HG03565 (cell line): ENCODE data around the gene ADAMTSL1.

ENCODE experiments used
- ATAC-seq: cut with Tn5 transposase; IDR thresholded peaks from one replicate; pipeline ENCODE4 v1.9.1; 2021; ENCODE audit warnings: mild to moderate bottlenecking, moderate library complexity; ENCODE audit not compliant: unreplicated experiment

ADAMTSL1 gene

DNA sequence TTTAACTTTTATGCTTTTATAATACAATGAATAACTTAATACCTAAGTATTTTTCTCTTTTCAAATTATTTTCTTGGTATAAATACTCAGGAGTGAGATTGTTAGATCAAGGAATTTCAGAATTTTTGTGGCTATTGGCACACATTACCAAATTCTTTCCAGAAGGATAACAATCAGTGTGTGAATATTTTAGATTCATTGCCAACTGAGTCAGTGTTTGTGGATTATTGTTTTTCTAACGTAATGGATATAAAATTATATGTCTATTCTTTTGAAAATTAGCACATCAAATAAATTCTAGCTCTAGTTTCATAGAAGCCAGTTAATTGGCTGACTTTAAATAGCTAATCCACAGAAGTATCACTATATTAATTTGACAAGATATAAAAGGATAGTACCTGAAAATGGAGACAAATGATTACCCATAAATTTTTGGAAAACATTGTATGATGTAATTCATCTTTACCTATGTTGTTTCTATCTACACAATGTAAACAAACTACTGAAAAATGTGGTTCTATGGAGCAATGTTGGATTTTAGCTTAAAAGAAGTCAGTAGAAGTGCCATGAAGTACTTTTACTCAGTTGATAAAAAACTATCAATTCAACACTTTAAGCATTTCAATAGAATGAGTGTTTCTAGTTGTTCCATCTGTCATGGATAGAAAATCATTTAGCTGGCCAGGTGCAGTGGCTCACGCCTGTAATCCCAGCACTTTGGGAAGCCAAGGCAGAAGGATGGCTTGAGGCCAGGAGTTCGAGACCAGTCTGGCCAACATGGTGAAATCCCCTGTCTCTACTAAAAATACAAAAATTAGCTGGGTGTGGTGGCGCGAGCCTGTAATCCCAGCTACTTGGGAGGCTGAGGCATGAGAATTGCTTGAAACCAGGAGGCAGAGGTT is 185.1 kb downstream of the ADAMTSL1 start:
- no peak for ATAC-seq

- ATAC-seq, result no peak
Observed at GRCh38 chr9:18660001-18660400, 186.0 kb downstream of the ADAMTSL1 start.

DNA sequence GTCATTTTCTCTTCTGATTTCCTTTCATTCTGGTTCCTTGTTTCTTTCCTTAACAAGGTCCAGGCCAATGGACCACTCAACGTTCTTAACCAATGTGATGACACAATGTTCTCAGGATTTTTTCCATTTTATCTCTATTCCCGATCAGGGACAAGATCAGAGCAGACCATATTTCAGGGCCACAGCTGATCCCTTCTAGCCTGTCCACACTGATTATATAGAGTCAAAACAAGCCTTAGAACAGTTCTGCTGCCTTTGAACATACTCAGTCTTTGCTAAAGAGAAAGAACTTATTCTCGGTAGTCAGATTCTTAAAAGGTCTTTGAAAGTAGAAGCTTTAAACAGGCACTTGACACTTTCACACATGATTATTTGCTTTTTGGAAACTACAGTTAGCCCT is 188.4 kb downstream of the ADAMTSL1 start:
- no peak for ATAC-seq

- ATAC-seq, result no peak
Observed at GRCh38 chr9:18665947-18666346, 192.0 kb downstream of the ADAMTSL1 start.

DNA sequence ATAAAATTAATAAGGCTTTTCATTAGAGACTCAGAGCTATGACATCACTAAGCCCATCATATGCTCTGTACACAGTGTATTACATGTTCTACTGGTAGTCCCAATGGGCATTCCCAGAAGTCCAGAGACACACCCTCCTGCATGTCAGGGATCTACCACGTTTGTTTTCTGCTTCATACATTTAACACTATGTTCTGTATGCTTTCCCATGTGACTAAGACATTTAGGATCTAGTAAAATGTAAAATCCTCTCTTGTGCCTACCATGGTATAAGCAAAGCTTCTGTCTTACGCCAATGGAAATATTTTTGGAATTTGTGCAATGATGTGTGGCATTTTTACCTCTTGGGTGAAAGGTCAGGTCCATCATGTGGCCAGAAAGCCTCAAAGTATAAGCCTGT is 192.4 kb downstream of the ADAMTSL1 start:
- no peak for ATAC-seq

GRCh38 chr9:18666986-18667772 is 193.2 kb downstream of the ADAMTSL1 start:
- no peak for ATAC-seq

- ATAC-seq, result no peak
Observed at GRCh38 chr9:18668944-18669343, 195.0 kb downstream of the ADAMTSL1 start.

GRCh38 chr9:18672706-18673105 is 198.8 kb downstream of the ADAMTSL1 start:
- ATAC-seq, result no peak

- ATAC-seq, result no peak
Observed at GRCh38 chr9:18673179-18673578, 199.2 kb downstream of the ADAMTSL1 start.

GRCh38 chr9:18675332-18675731 is 201.4 kb downstream of the ADAMTSL1 start:
- ATAC-seq, result no peak

DNA sequence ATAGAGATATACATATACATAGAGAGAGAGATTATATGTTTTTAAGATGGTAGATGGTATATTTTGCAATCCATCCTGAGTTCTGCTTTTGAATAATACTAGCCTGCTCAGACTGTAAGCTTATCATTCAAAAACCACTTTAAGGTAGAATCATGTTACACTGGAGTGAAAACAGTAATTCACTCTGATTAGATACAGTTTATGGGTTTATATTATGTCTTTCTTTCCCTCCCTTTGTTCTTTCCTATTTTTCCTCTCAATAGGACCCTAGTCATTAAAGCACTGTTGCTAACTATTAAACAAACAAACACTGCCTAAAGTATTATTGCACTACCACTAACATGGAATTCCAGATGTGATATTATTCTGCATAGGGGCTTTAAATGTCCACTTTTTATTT is 202.0 kb downstream of the ADAMTSL1 start:
- no peak for ATAC-seq

DNA sequence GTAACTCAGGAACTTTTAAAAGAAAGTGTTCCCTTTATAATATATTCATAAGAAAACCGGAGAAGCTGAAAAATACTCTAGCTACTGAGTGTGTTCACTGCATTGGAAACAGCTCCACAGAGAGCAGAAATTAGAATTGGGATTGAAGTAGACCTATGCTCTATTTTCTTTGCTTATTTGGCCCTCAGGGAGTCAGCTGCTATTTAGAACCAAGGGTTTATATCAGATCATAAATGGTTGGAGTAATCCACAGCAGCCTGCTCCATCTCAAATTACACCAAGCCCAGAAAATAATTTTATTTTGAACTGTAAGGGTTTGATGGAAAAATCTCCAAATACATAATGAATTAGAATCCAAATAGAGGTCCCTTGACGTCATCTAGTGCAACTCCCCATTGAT is 202.6 kb downstream of the ADAMTSL1 start:
- ATAC-seq, result no peak

DNA sequence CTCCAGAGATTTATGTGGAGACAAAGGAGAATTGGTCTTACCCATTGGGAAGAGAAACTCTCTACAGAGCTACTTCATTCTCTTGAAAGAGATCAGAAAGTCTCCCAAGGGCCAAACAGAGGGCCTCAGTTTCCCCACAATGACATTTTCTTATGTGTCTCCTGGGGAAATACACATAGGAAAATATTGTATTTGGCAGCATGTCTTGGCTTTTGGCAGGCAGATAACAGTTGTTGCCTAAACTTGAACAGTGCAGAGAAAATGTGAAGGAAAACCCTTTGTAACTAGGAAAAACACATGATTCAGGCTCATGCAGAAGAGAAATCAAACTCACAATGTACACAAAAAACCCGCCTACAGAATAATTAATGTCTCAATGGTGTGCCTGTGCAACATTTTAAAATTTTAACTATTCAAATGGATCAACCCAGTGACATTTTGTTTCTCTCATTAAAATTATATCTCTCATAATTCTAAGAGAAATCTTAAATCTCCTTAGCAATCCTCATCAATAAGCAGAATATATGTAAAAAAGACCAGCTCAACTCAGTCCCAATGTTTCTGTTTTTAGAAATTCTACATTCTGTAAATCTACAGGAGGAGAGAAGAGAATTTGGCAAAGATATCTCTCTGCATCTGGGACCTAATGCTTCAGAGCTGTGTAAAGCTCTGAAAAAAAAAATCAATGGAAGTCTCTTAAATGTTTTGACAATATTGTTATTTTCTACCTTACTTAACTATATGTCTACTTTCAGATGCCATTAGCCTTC is 205.1 kb downstream of the ADAMTSL1 start:
- no peak for ATAC-seq

DNA sequence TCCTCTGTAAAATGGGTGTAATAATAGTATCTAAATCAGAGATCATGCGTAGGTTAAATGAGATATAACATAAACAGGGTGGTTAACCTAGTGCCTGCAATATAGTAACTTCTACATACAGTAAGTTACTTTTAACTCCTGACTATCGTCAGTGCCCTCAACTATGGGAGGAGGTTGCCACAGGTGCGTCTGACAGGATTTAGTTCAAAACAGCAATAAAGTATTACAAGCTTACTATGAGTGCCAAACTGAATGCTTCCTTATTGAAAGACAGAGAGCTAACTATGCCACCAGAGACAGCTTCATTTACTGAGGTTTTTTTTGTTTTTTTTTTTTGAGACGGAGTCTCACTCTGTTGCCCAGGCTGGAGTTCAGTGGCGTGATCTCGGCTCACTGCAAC is 209.0 kb downstream of the ADAMTSL1 start:
- no peak for ATAC-seq

- ATAC-seq, result no peak
Observed at GRCh38 chr9:18683312-18683711, 209.4 kb downstream of the ADAMTSL1 start.

DNA sequence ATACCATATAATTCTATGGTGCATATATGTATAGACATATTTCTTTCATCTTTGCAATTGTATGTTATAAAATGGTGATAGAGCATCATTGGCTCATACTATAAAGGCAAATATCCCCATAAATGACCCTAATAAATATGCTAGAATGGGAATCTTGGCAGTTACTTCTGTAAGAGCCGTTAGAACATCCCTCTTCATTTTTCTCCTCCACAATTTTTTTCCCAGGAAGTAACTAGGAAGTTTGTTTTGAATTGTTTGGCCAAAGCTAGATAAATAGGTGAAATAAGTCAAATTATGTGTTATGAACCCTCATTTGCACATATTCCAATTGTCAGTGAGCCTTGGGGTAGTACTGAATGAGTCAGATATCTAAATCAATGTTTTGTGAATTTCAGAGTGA is 209.9 kb downstream of the ADAMTSL1 start:
- ATAC-seq, result no peak

GRCh38 chr9:18684593-18685317 is 210.8 kb downstream of the ADAMTSL1 start:
- no peak for ATAC-seq

DNA sequence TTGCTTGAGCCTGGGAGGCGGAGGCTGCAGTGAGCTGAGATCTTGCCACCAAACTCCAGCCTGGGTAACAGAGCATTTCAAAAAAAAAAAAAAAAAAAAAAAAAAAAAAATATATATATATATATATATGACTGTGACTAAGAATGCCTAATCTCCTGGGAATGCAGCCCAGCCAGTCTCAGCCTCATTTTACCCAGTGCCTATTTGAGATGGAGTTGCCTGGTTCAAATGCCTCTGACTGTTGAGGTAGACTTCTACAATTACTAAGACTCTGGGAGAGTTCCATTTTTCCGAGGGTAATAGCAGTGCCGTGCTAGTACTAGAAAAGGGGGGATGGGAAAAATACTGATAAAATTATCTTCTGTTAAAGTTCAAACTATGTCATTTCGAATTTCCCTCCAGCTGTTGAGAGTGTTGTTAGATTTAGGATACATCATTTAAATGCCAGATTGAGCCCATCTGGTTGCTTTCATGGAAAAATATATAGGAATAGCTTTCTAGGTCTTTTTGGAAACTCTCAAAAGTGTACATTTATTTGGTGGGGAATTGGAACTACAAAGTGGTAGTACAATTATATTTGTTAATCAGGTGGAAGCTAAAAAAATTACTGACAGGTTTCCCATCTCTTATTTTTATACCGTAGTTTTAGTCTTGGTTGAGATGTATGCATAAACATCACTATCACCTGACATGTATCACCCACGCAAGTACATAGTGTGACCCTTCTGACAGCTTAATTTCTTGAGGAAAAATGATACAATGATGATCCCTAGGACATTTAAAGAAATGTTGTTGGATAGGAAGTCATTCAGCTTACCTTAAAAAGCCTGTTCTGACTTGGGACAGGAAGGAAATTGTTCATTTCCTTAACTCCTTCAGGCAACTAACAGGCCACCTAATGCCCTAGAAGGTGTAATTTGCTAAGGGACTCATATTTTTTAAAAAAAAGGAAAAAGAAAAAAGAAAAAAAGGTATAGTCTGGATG is 214.9 kb downstream of the ADAMTSL1 start:
- ATAC-seq, result no peak

DNA sequence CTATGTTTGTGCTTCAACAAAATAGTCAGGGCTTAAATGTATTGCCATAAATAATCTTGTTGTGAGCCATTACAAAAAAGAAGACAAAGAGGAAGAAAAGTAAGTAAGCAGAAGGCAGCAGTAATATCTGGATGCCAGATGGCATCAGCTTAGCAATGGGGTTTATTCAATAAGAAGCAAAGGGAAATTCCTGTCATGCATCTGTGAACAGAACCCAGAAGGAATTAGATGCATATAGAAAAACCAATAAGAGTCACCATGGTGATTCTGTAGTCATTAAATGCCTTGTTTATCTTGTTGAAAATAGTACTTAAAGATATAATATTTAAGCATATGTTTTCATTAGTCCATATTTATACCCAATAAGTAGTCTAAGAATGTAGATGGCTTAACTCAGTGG is 216.0 kb downstream of the ADAMTSL1 start:
- no peak for ATAC-seq
